ENCODE data around the gene TPD52L2. TPM values are rescaled to one million over a fixed set of nuclear protein-coding genes. Genes with fewer than 3 reads are reported as not detected.
"Not testable (repeated sequence)": the region's sequence is repeated elsewhere in the genome, so short reads cannot be mapped to it uniquely, and the experiment has no call there.

The TPD52L2 gene
- total RNA-seq, 4 donors from 2014 or later: 57.7 to 92.4 (median 59.8) TPM

DNA sequence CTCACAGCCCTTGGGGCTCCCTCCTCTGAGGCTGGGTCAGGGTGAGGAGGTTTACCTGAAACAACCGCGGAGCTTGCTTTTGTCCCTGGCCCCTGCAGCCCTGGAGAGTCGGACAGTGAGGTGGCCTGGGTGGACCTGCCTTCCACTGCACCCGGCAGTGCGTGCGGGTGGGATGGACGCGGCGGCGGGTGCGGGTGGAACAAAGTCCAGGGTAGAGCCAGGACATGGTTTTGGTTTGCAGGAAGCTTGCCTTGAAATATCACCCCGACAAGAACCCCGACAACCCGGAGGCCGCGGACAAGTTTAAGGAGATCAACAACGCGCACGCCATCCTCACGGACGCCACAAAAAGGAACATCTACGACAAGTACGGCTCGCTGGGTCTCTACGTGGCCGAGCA, 64.0 kb downstream of the TPD52L2 start:
- Histone ChIP-seq H3K4me1 (peaks cover 0 to 10% of the 10 kb centered on the region in 2 donors), H3K27ac (no peak overlapping the region), H3K9me3 (no peaks in the 10 kb centered on the region), H3K36me3 (peaks cover 0 to 45% of the 10 kb centered on the region in 2 donors), H3K27me3 (no peaks in the 10 kb centered on the region), H3K4me3 (no peak overlapping the region)
- no peak for DNase-seq
- intact Hi-C loops (cut with DNase I; ENCODE audit: low total_unique reads): no loop called here
- TF ChIP-seq, protein P1, sequence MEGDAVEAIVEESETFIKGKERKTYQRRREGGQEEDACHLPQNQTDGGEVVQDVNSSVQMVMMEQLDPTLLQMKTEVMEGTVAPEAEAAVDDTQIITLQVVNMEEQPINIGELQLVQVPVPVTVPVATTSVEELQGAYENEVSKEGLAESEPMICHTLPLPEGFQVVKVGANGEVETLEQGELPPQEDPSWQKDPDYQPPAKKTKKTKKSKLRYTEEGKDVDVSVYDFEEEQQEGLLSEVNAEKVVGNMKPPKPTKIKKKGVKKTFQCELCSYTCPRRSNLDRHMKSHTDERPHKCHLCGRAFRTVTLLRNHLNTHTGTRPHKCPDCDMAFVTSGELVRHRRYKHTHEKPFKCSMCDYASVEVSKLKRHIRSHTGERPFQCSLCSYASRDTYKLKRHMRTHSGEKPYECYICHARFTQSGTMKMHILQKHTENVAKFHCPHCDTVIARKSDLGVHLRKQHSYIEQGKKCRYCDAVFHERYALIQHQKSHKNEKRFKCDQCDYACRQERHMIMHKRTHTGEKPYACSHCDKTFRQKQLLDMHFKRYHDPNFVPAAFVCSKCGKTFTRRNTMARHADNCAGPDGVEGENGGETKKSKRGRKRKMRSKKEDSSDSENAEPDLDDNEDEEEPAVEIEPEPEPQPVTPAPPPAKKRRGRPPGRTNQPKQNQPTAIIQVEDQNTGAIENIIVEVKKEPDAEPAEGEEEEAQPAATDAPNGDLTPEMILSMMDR (IDR thresholded peaks at IDR 0.05 in 4 of 5, conservative IDR thresholded peaks at IDR 0.05 in 1 of 5): no peak
- TF ChIP-seq POLR2A (IDR thresholded peaks at IDR 0.05): no peak
- ATAC-seq: no peak
- in situ Hi-C loops (cut with MboI; ENCODE audit: low sequenced_read_pairs in 4 of 4): no loop called here

- H3K4me3 ChIP-seq; H3K27me3 ChIP-seq; intact Hi-C loops (cut with DNase I; ENCODE audit: low total_unique reads); DNase-seq; H3K9me3 ChIP-seq; ATAC-seq; in situ Hi-C loops (cut with MboI; ENCODE audit: low sequenced_read_pairs in 4 of 4); H3K27ac ChIP-seq: not testable (repeated sequence)
- Histone ChIP-seq H3K4me1 (peaks cover 0 to 10% of the 10 kb centered on the region in 2 donors), H3K36me3 (peaks cover 0 to 45% of the 10 kb centered on the region in 2 donors)
These were observed 64.4 kb downstream of the TPD52L2 start for GRCh38 chr20:63929473-63929883.

GRCh38 chr20:63930971-63931553, 66.0 kb downstream of the TPD52L2 start:
- TF ChIP-seq, protein P1 (IDR thresholded peaks at IDR 0.05 in 4 of 5, conservative IDR thresholded peaks at IDR 0.05 in 1 of 5): no peak
- no peak for TF ChIP-seq POLR2A (IDR thresholded peaks at IDR 0.05)
- H3K27me3 ChIP-seq: no peaks in the 10 kb centered on the region
- no peak overlapping the region for H3K27ac ChIP-seq
- DNase-seq (no peak), ATAC-seq (no peak)
- H3K4me3 ChIP-seq: no peak overlapping the region
- peaks cover 0 to 45% of the 10 kb centered on the region in 2 donors for H3K36me3 ChIP-seq
- intact Hi-C loops (cut with DNase I; ENCODE audit: low total_unique reads): no loop called here
- H3K4me1 ChIP-seq: peaks cover 0 to 10% of the 10 kb centered on the region in 2 donors
- in situ Hi-C loops (cut with MboI; ENCODE audit: low sequenced_read_pairs in 4 of 4): no loop called here
- H3K9me3 ChIP-seq: no peaks in the 10 kb centered on the region

- intact Hi-C loops (cut with DNase I; ENCODE audit: low total_unique reads): no loop called here
- peaks cover 0 to 10% of the 10 kb centered on the region in 2 donors for H3K4me1 ChIP-seq
- no peaks in the 10 kb centered on the region for H3K27me3 ChIP-seq
- no peaks in the 10 kb centered on the region for H3K9me3 ChIP-seq
- H3K36me3 ChIP-seq: peaks cover 0 to 45% of the 10 kb centered on the region in 2 donors
- TF ChIP-seq, protein P1 (IDR thresholded peaks at IDR 0.05 in 4 of 5, conservative IDR thresholded peaks at IDR 0.05 in 1 of 5): no peak
- no peak for TF ChIP-seq POLR2A (IDR thresholded peaks at IDR 0.05)
- no peak overlapping the region for H3K27ac ChIP-seq
- no peak overlapping the region for H3K4me3 ChIP-seq
- DNase-seq: no peak
- in situ Hi-C loops (cut with MboI; ENCODE audit: low sequenced_read_pairs in 4 of 4): no loop called here
- ATAC-seq: no peak
These were observed 66.7 kb downstream of the TPD52L2 start for GRCh38 chr20:63931735-63932134.

DNA sequence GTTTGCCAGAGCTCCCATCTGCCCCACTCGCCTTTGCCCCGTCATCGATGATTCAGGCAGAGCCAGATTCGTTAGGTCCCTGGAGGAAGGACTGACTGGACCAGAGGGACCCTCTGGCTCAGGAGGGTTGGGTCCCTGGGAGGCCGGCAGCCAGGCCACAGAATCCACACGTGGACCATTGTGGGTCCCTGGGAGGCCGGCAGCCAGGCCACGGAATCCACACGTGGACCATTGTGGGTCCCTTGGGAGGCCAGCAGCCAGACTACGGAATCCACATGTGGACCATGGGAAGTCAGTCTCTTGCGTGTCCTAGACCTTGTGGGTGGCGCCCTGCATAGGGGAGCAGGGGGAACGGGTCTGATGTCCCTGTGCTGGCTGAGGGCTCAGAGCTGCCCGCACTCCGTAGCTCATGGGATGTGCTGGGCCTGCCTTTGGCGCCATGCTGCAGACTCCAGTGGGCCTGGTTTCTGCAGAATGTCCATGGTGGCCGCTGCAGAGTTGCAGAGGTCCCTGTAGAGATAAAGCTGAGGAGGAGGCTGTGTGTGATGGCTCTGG, 67.6 kb downstream of the TPD52L2 start:
- H3K27ac ChIP-seq: no peak overlapping the region
- ATAC-seq (no peak), DNase-seq (no peak)
- TF ChIP-seq, protein P1 (IDR thresholded peaks at IDR 0.05 in 4 of 5, conservative IDR thresholded peaks at IDR 0.05 in 1 of 5): no peak
- TF ChIP-seq POLR2A (IDR thresholded peaks at IDR 0.05): no peak
- H3K36me3 ChIP-seq: peaks cover 0 to 45% of the 10 kb centered on the region in 2 donors
- intact Hi-C loops (cut with DNase I; ENCODE audit: low total_unique reads): no loop called here
- in situ Hi-C loops (cut with MboI; ENCODE audit: low sequenced_read_pairs in 4 of 4): no loop called here
- no peaks in the 10 kb centered on the region for H3K27me3 ChIP-seq
- H3K4me1 ChIP-seq: peaks cover 0 to 6% of the 10 kb centered on the region in 2 donors
- H3K4me3 ChIP-seq: no peak overlapping the region
- H3K9me3 ChIP-seq: no peaks in the 10 kb centered on the region

Measured in gastrocnemius medialis (tissue), 4 donors.